K562 (cell line): Measurements from ENCODE around the gene HDAC6. TPM values are rescaled to one million over a fixed set of nuclear protein-coding genes. Genes with fewer than 3 reads are reported as not detected.

Source experiments
- CTCFL ChIP-seq: IDR thresholded peaks from 2 replicates; pipeline ENCODE4 v1.6.1; 2011; ENCODE audit warnings: borderline replicate concordance, low read depth, mild to moderate bottlenecking, moderate library complexity, low read length; ENCODE audit not compliant: insufficient read depth, poor library complexity, severe bottlenecking
- E2F3 ChIP-seq: fragments of 250-450 bp; sonication (Bioruptor Pico); IDR thresholded peaks from 2 replicates; pipeline ENCODE4 v1.4.0; 2020; ENCODE audit warnings: mild to moderate bottlenecking
- EZH2 ChIP-seq: IDR thresholded peaks from 2 replicates; pipeline ENCODE4 v1.6.1; 2012; ENCODE audit warnings: low read depth, mild to moderate bottlenecking, inconsistent platforms, low read length, borderline replicate concordance
- FOXM1 ChIP-seq, 2 experiments: fragments of 450-650 bp in 1 of 2; sonication (generic) in 1 of 2; formaldehyde crosslinking in 1 of 2; IDR thresholded peaks; 2 replicates each; pipeline versions ENCODE4 v1.6.1 to v1.9.0; 2017 to 2022; ENCODE audit warnings: low read depth in 2 of 2, mild to moderate bottlenecking in 2 of 2, missing genetic modification reagents in 1 of 2, moderate library complexity in 1 of 2
- PHB ChIP-seq: fragments of 250-450 bp; sonication (Bioruptor Pico); IDR thresholded peaks from 2 replicates; pipeline ENCODE4 v1.5.0; 2021
- SP1 ChIP-seq: sonication (generic); formaldehyde crosslinking; IDR thresholded peaks from 2 replicates; pipeline ENCODE4 v1.8.1; 2022; ENCODE audit warnings: mild to moderate bottlenecking, missing genetic modification reagents
- TCF7L2 ChIP-seq: fragments of 150-350 bp; IDR thresholded peaks from 2 replicates; pipeline ENCODE4 v1.6.1; 2016; ENCODE audit warnings: low read depth, mild to moderate bottlenecking, low read length, moderate library complexity
- THAP12 ChIP-seq: fragments of 250-450 bp; sonication (Bioruptor Pico); IDR thresholded peaks from 2 replicates; pipeline ENCODE4 v1.9.0; 2021; ENCODE audit warnings: mild to moderate bottlenecking, inconsistent platforms
- THRA ChIP-seq: fragments of 450-650 bp; IDR thresholded peaks from 2 replicates; pipeline ENCODE4 v1.6.1; 2017; ENCODE audit warnings: mild to moderate bottlenecking, moderate library complexity
- ZNF518B ChIP-seq: fragments of 250-450 bp; sonication (Bioruptor Pico); IDR thresholded peaks from 2 replicates; pipeline ENCODE4 v1.5.0; 2021; ENCODE audit warnings: mild to moderate bottlenecking, moderate library complexity
- ZNF707 ChIP-seq: fragments of 250-450 bp; sonication (Bioruptor Pico); conservative IDR thresholded peaks from 2 replicates; pipeline ENCODE4 v1.8.0; 2022; ENCODE audit warnings: inconsistent platforms, mild to moderate bottlenecking, moderate library complexity
- ZNF780A ChIP-seq: fragments of 250-450 bp; sonication (Bioruptor Pico); IDR thresholded peaks from 2 replicates; pipeline ENCODE4 v1.5.0; 2021; ENCODE audit warnings: mild to moderate bottlenecking
- polyA plus RNA-seq, 8 experiments: library from polyadenylated mRNA; depleted of rRNA in 4 of 8; stranded (reverse) in 5 of 8; unstranded in 3 of 8; fragments of >200 nt; fragmentation: Nextera tagmentation in 2 of 8; fragmentation: Illumina TruSeq in 1 of 8; extraction: Ambion mirVana in 2 of 8; extraction: Trizol in 1 of 8; gene quantifications; 2 replicates each; pipeline versions ENCODE4 v1.2.1 to v1.2.3, GENCODE V29; 2011 to 2014; ENCODE audit warnings: inconsistent platforms in 1 of 8, missing spikeins in 1 of 8
- total RNA-seq, 7 experiments: library from RNA; depleted of rRNA in 6 of 7; stranded (reverse); fragments of >200 nt in 6 of 7; fragmentation: Illumina TruSeq in 2 of 7; extraction: Trizol in 2 of 7; gene quantifications; 2 replicates each; pipeline versions ENCODE4 v1.2.1 to v1.2.3, GENCODE V29; 2011 to 2021; ENCODE audit warnings: low replicate concordance in 1 of 7
- TF ChIP-seq, protein P1 (sequence below): sonication (generic); formaldehyde crosslinking; IDR thresholded peaks from 2 replicates; pipeline ENCODE4 v1.8.1; 2022; ENCODE audit warnings: missing genetic modification reagents

HDAC6 gene
- total and polyA plus RNA-seq, 9 of the 15 experiments (the other 6 are each of a cell fraction or from before 2014, with no cell fraction given) = 29.9 to 101 (median 71.2) TPM

GRCh38 chrX:48794340-48794910 lies 7.4 kb upstream of the HDAC6 start (continued):
- TF ChIP-seq CTCFL (no peak), THRA (no peak), TCF7L2 (no peak), SP1 (CRISPR knock-in tag) (peak; percentile 79), ZNF780A (CRISPR knock-in tag) (no peak), ZNF518B (CRISPR knock-in tag) (no peak), THAP12 (CRISPR knock-in tag) (no peak), ZNF707 (CRISPR knock-in tag) (no peak), E2F3 (CRISPR knock-in tag) (no peak), FOXM1 (IDR thresholded peaks at IDR 0.05; ENCODE audit: low read depth) (no peak), FOXM1 (CRISPR knock-in tag; IDR thresholded peaks at IDR 0.05; ENCODE audit: low read depth) (no peak), EZH2 (no peak), PHB (CRISPR knock-in tag) (no peak)
- TF ChIP-seq, protein P1, sequence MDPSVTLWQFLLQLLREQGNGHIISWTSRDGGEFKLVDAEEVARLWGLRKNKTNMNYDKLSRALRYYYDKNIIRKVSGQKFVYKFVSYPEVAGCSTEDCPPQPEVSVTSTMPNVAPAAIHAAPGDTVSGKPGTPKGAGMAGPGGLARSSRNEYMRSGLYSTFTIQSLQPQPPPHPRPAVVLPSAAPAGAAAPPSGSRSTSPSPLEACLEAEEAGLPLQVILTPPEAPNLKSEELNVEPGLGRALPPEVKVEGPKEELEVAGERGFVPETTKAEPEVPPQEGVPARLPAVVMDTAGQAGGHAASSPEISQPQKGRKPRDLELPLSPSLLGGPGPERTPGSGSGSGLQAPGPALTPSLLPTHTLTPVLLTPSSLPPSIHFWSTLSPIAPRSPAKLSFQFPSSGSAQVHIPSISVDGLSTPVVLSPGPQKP (CRISPR knock-in tag) = no peak
